ENCODE data around the gene NMT2. TPM values are rescaled to one million over a fixed set of nuclear protein-coding genes. Genes with fewer than 3 reads are reported as not detected.

The NMT2 gene
- total RNA-seq, 2 experiments from 2014 or later = 30.2 to 36.5 TPM

GRCh38 chr10:15180736-15181135 is 12.2 kb upstream of the NMT2 start:
- Mint-ChIP-seq H3K4me1 (ENCODE audit: low read depth) (peaks cover 11% of the 10 kb centered on the region), H3K36me3 (ENCODE audit: low read depth) (peaks cover 3% of the 10 kb centered on the region), H3K27me3 (ENCODE audit: low read depth) (peaks cover under 1% of the 10 kb centered on the region), H3K27ac (no peak overlapping the region), H3K9me3 (ENCODE audit: insufficient read depth) (no peaks in the 10 kb centered on the region), H3K4me3 (no peak overlapping the region)
- POLR2A ChIA-PET = interaction anchor here (1.0 kb wide), 1 partner anchor 11 kb away, joined by 4 read pairs; no protein-coding TSS in a partner anchor
- ATAC-seq = no peak
- DNase-seq = no peak
- CTCF ChIA-PET = interaction anchor here (0.8 to 1.2 kb wide), 3 partner anchors 9 to 12 kb away, joined by 3 read pairs; no protein-coding TSS in a partner anchor

GRCh38 chr10:15176269-15176668 is 7.8 kb upstream of the NMT2 start:
- DNase-seq (no peak), ATAC-seq (no peak)
- no peak overlapping the region for H3K27ac Mint-ChIP-seq
- H3K27me3 Mint-ChIP-seq (ENCODE audit: low read depth) = peaks cover 2% of the 10 kb centered on the region
- POLR2A ChIA-PET = no interaction called here
- H3K36me3 Mint-ChIP-seq (ENCODE audit: low read depth) = no peaks in the 10 kb centered on the region
- CTCF ChIA-PET = no interaction called here
- H3K9me3 Mint-ChIP-seq (ENCODE audit: insufficient read depth) = no peaks in the 10 kb centered on the region
- no peak overlapping the region for H3K4me3 Mint-ChIP-seq
- peaks cover 14% of the 10 kb centered on the region for H3K4me1 Mint-ChIP-seq (ENCODE audit: low read depth)

- Mint-ChIP-seq H3K4me1 (ENCODE audit: low read depth) (peaks cover 21% of the 10 kb centered on the region), H3K27ac (no peak overlapping the region), H3K36me3 (ENCODE audit: low read depth) (no peaks in the 10 kb centered on the region), H3K9me3 (ENCODE audit: insufficient read depth) (no peaks in the 10 kb centered on the region), H3K4me3 (no peak overlapping the region), H3K27me3 (ENCODE audit: low read depth) (peaks cover 2% of the 10 kb centered on the region)
- no peak for ATAC-seq
- ChIA-PET CTCF (no interaction called here), POLR2A (no interaction called here)
- no peak for DNase-seq
These were observed 7.1 kb upstream of the NMT2 start for GRCh38 chr10:15175587-15175986.

- peaks cover 41% of the 10 kb centered on the region for H3K4me1 Mint-ChIP-seq (ENCODE audit: low read depth)
- H3K27me3 Mint-ChIP-seq (ENCODE audit: low read depth) = peaks cover 2% of the 10 kb centered on the region
- ChIA-PET POLR2A (no interaction called here), CTCF (interaction anchor here (1.0 kb wide), 1 partner anchor 35 kb away, joined by 3 read pairs; no protein-coding TSS in a partner anchor)
- peaks cover 2% of the 10 kb centered on the region for H3K36me3 Mint-ChIP-seq (ENCODE audit: low read depth)
- H3K27ac Mint-ChIP-seq = no peak overlapping the region
- no peak overlapping the region for H3K4me3 Mint-ChIP-seq
- DNase-seq (no peak), ATAC-seq (no peak)
- no peaks in the 10 kb centered on the region for H3K9me3 Mint-ChIP-seq (ENCODE audit: insufficient read depth)
These were observed 3.9 kb upstream of the NMT2 start for GRCh38 chr10:15172306-15172840.

- ChIA-PET POLR2A (interaction anchor here (0.7 to 1.4 kb wide), 10 partner anchors 9 to 215 kb away, joined by 3 to 5 read pairs (median 4); partner anchors contain the start of gene MEIG1), CTCF (interaction anchor here (0.8 to 1.8 kb wide), 5 partner anchors 16 to 41 kb away, joined by 3 to 7 read pairs (median 4); no protein-coding TSS in a partner anchor)
- peak; percentile 83 for DNase-seq
- ATAC-seq = peak; percentile 50
- Mint-ChIP-seq H3K4me3 (peak overlapping the region; percentile 72), H3K9me3 (ENCODE audit: insufficient read depth) (no peaks in the 10 kb centered on the region), H3K4me1 (ENCODE audit: low read depth) (peaks cover 55% of the 10 kb centered on the region), H3K27me3 (ENCODE audit: low read depth) (no peaks in the 10 kb centered on the region), H3K36me3 (ENCODE audit: low read depth) (peaks cover 5% of the 10 kb centered on the region), H3K27ac (peak overlapping the region; percentile 89)
These were observed 1.3 kb upstream of the NMT2 start for GRCh38 chr10:15169555-15170401.

GRCh38 chr10:15168786-15169554 is 477 bp upstream of the NMT2 start:
- ATAC-seq (peak; percentile 64), DNase-seq (peak; percentile 98)
- Mint-ChIP-seq H3K4me3 (peak overlapping the region; percentile 72), H3K4me1 (ENCODE audit: low read depth) (peaks cover 59% of the 10 kb centered on the region), H3K36me3 (ENCODE audit: low read depth) (peaks cover 9% of the 10 kb centered on the region), H3K27ac (peak overlapping the region; percentile 89), H3K9me3 (ENCODE audit: insufficient read depth) (no peaks in the 10 kb centered on the region), H3K27me3 (ENCODE audit: low read depth) (no peaks in the 10 kb centered on the region)
- POLR2A ChIA-PET = interaction anchor here (0.6 to 1.4 kb wide), 9 partner anchors 28 to 984 kb away, joined by 3 to 8 read pairs (median 3); partner anchors contain the start of gene MEIG1
- CTCF ChIA-PET = interaction anchor here (0.7 to 1.8 kb wide), 7 partner anchors 16 to 70 kb away, joined by 3 to 7 read pairs (median 3); no protein-coding TSS in a partner anchor

- DNase-seq (peak; percentile 61), ATAC-seq (peak; percentile 24)
- Mint-ChIP-seq H3K4me3 (peak overlapping the region; percentile 90), H3K36me3 (ENCODE audit: low read depth) (peaks cover 12% of the 10 kb centered on the region), H3K27ac (peak overlapping the region; percentile 83), H3K9me3 (ENCODE audit: insufficient read depth) (no peaks in the 10 kb centered on the region), H3K27me3 (ENCODE audit: low read depth) (no peaks in the 10 kb centered on the region), H3K4me1 (ENCODE audit: low read depth) (peaks cover 57% of the 10 kb centered on the region)
- POLR2A ChIA-PET = interaction anchor here (0.6 to 1.6 kb wide), 4 partner anchors 15 to 518 kb away, joined by 3 to 4 read pairs (median 4); no protein-coding TSS in a partner anchor
- CTCF ChIA-PET = interaction anchor here (0.6 to 2.4 kb wide), 13 partner anchors 26 to 215 kb away, joined by 3 to 16 read pairs (median 3); no protein-coding TSS in a partner anchor
These were observed 842 bp downstream of the NMT2 start for GRCh38 chr10:15167411-15168290.

- Mint-ChIP-seq H3K27me3 (ENCODE audit: low read depth) (no peaks in the 10 kb centered on the region), H3K4me3 (peak overlapping the region; percentile 90), H3K4me1 (ENCODE audit: low read depth) (peaks cover 53% of the 10 kb centered on the region), H3K36me3 (ENCODE audit: low read depth) (peaks cover 14% of the 10 kb centered on the region), H3K27ac (no peak overlapping the region), H3K9me3 (ENCODE audit: insufficient read depth) (no peaks in the 10 kb centered on the region)
- no peak for DNase-seq
- ATAC-seq = no peak
- CTCF ChIA-PET = interaction anchor here (0.9 to 2.4 kb wide), 8 partner anchors 25 to 205 kb away, joined by 3 to 16 read pairs (median 6); partner anchors contain the start of gene FAM171A1
- POLR2A ChIA-PET = interaction anchor here (1.6 kb wide), 1 partner anchor 43 kb away, joined by 4 read pairs; no protein-coding TSS in a partner anchor
These were observed 2.2 kb downstream of the NMT2 start for GRCh38 chr10:15166325-15166724.

GRCh38 chr10:15163253-15163828 is 5.2 kb downstream of the NMT2 start:
- Mint-ChIP-seq H3K4me3 (no peak overlapping the region), H3K9me3 (ENCODE audit: insufficient read depth) (no peaks in the 10 kb centered on the region), H3K27me3 (ENCODE audit: low read depth) (no peaks in the 10 kb centered on the region), H3K4me1 (ENCODE audit: low read depth) (peaks cover 31% of the 10 kb centered on the region), H3K36me3 (ENCODE audit: low read depth) (peaks cover 19% of the 10 kb centered on the region), H3K27ac (no peak overlapping the region)
- DNase-seq (no peak), ATAC-seq (no peak)
- POLR2A ChIA-PET = no interaction called here
- CTCF ChIA-PET = no interaction called here

- no peak for DNase-seq
- Mint-ChIP-seq H3K9me3 (ENCODE audit: insufficient read depth) (no peaks in the 10 kb centered on the region), H3K27me3 (ENCODE audit: low read depth) (no peaks in the 10 kb centered on the region), H3K4me3 (no peak overlapping the region), H3K27ac (no peak overlapping the region), H3K4me1 (ENCODE audit: low read depth) (peaks cover 7% of the 10 kb centered on the region), H3K36me3 (ENCODE audit: low read depth) (peaks cover 30% of the 10 kb centered on the region)
- CTCF ChIA-PET = no interaction called here
- no peak for ATAC-seq
- POLR2A ChIA-PET = no interaction called here
These were observed 9.5 kb downstream of the NMT2 start for GRCh38 chr10:15158972-15159371.

All from activated CD8-positive, alpha-beta T cell treated with anti-CD3 and anti-CD28 coated beads, Interleukin-2, amount 10 ng/mL, durations not matched to agents 7 days and 5 days (primary cell).